Right cardiac atrium (tissue), 5 donors: ENCODE data around the gene ADAP1. TPM values are rescaled to one million over a fixed set of nuclear protein-coding genes. Genes with fewer than 3 reads are reported as not detected.
A peak's percentile ranks its signal among the peaks of the same experiment; 100 is the strongest.

Experiments used
- ATAC-seq, 2 donors: fragments of 200-7000 bp; cut with Tn5 transposase; one replicate each; pipeline versions ENCODE4 v1.8.0 to v1.9.1; 2020; ENCODE audit warnings: moderate library complexity in 2 of 2, mild to moderate bottlenecking in 1 of 2
- DNase-seq, 3 donors: peaks; one replicate each; pipeline ENCODE4 v3.0.0-alpha.2; 2020
- H3K27ac ChIP-seq: one replicate; pipeline ENCODE4 v1.5.1; 2013; ENCODE audit warnings: mild to moderate bottlenecking, low read length, control low read depth, moderate library complexity
- H3K27me3 ChIP-seq: one replicate; pipeline ENCODE4 v1.6.1; 2013; ENCODE audit not compliant: control insufficient read depth, insufficient read depth
- H3K4me1 ChIP-seq: one replicate; pipeline ENCODE4 v1.6.1; 2013; ENCODE audit warnings: low read length; ENCODE audit not compliant: control insufficient read depth, insufficient read depth
- H3K4me3 ChIP-seq: one replicate; pipeline ENCODE4 v1.5.1; 2013; ENCODE audit warnings: low read length, control low read depth
- H3K9me3 ChIP-seq: one replicate; pipeline ENCODE4 v1.6.1; 2013; ENCODE audit warnings: low read length; ENCODE audit not compliant: control insufficient read depth
- WGBS: extraction: QIAGEN DNeasy Blood & Tissue Kit; methylation state at CpG from one replicate; pipeline ENCODE4 v1.1.7; 2013; 5-methylcytosine and 5-hydroxymethylcytosine counted together
- intact Hi-C, 4 donors: fragments of 100-400 bp; cut with DNase I; formaldehyde crosslinking; loops; one replicate each; pipeline versions ENCODE4 v1.11.0 to v1.14.0; 2022 to 2023
- polyA plus RNA-seq: library from polyadenylated mRNA; stranded (reverse); fragments of 200-250 nt; gene quantifications from one replicate; pipeline ENCODE4 v1.2.3, GENCODE V29; 2013
- total RNA-seq, 4 donors: library from RNA; stranded (reverse); fragmentation: NEBNext Ultra II Directional; extraction: Animal tissue kit (Norgen Biotek cat#: 25700); gene quantifications; one replicate each; pipeline ENCODE4 v1.2.1, GENCODE V29; 2021
- donor health status: healthy with polysubstance abuse.
- donor health status: DM: no; HTN: yes; CAD: no.
- donor health status: DM: no; HTN: no; CAD: no.
- donor health status: DM: no; HTN: yes; CAD: no; lungs with severe emphysema.
- donor health status: DM: yes; HTN: yes; CAD: no.

The ADAP1 gene
- total and polyA plus RNA-seq, 5 donors: 4.8 to 8.4 (median 6.5) TPM

GRCh38 chr7:899806-900205, 54.7 kb downstream of the ADAP1 start:
- no peaks in the 10 kb centered on the region for H3K4me1 ChIP-seq
- WGBS: 97% methylated on average over 16 of the region's 16 CpGs
- intact Hi-C loops: no loop called here
- no peak overlapping the region for H3K27ac ChIP-seq
- H3K9me3 ChIP-seq: no peaks in the 10 kb centered on the region
- ATAC-seq: no peak
- peak in 1 of 3 donors; percentile 53 for DNase-seq
- H3K27me3 ChIP-seq: no peaks in the 10 kb centered on the region
- H3K4me3 ChIP-seq: no peak overlapping the region

- Histone ChIP-seq H3K4me1 (no peaks in the 10 kb centered on the region), H3K4me3 (no peak overlapping the region), H3K27me3 (no peaks in the 10 kb centered on the region), H3K27ac (no peak overlapping the region), H3K9me3 (no peaks in the 10 kb centered on the region)
- no peak for ATAC-seq
- WGBS: 90% methylated on average over 54 of the region's 54 CpGs
- peak in 2 of 3 donors; percentile 58 to 65 for DNase-seq
- intact Hi-C loops: no loop called here
Observed at GRCh38 chr7:898855-899681, 55.4 kb downstream of the ADAP1 start.

GRCh38 chr7:898460-898854, 56.0 kb downstream of the ADAP1 start:
- WGBS: 85% methylated on average over 18 of the region's 18 CpGs
- H3K27ac ChIP-seq: no peak overlapping the region
- no peaks in the 10 kb centered on the region for H3K9me3 ChIP-seq
- DNase-seq (peak in 1 of 3 donors; percentile 51), ATAC-seq (no peak)
- intact Hi-C loops: no loop called here
- no peak overlapping the region for H3K4me3 ChIP-seq
- H3K4me1 ChIP-seq: no peaks in the 10 kb centered on the region
- no peaks in the 10 kb centered on the region for H3K27me3 ChIP-seq

- Histone ChIP-seq H3K9me3 (no peaks in the 10 kb centered on the region), H3K27ac (no peak overlapping the region)
Observed at GRCh38 chr7:897771-898376, 56.6 kb downstream of the ADAP1 start.

GRCh38 chr7:897086-897485, 57.4 kb downstream of the ADAP1 start:
- 88% methylated on average over 14 of the region's 14 CpGs for WGBS
- H3K4me3 ChIP-seq: no peak overlapping the region
- intact Hi-C loops: no loop called here
- no peak overlapping the region for H3K27ac ChIP-seq
- DNase-seq: peak in 2 of 3 donors; percentile 45 to 54
- no peaks in the 10 kb centered on the region for H3K9me3 ChIP-seq
- no peak for ATAC-seq
- H3K27me3 ChIP-seq: no peaks in the 10 kb centered on the region
- no peaks in the 10 kb centered on the region for H3K4me1 ChIP-seq

More at GRCh38 chr7:897771-898376, 56.6 kb downstream of the ADAP1 start:
- DNase-seq: peak; percentile 68 to 81 (median 74)
- Histone ChIP-seq H3K27me3 (no peaks in the 10 kb centered on the region), H3K4me3 (no peak overlapping the region), H3K4me1 (no peaks in the 10 kb centered on the region)
- 42% methylated on average over 27 of the region's 27 CpGs for WGBS
- ATAC-seq: peak; percentile 13 to 23
- intact Hi-C loops: no loop called here

GRCh38 chr7:896346-897075, 58.0 kb downstream of the ADAP1 start:
- ATAC-seq (no peak), DNase-seq (peak in 2 of 3 donors; percentile 51 to 52)
- Histone ChIP-seq H3K4me1 (no peaks in the 10 kb centered on the region), H3K4me3 (no peak overlapping the region), H3K9me3 (no peaks in the 10 kb centered on the region), H3K27ac (no peak overlapping the region), H3K27me3 (no peaks in the 10 kb centered on the region)
- intact Hi-C loops: no loop called here
- WGBS: 92% methylated on average over 42 of the region's 42 CpGs

DNA sequence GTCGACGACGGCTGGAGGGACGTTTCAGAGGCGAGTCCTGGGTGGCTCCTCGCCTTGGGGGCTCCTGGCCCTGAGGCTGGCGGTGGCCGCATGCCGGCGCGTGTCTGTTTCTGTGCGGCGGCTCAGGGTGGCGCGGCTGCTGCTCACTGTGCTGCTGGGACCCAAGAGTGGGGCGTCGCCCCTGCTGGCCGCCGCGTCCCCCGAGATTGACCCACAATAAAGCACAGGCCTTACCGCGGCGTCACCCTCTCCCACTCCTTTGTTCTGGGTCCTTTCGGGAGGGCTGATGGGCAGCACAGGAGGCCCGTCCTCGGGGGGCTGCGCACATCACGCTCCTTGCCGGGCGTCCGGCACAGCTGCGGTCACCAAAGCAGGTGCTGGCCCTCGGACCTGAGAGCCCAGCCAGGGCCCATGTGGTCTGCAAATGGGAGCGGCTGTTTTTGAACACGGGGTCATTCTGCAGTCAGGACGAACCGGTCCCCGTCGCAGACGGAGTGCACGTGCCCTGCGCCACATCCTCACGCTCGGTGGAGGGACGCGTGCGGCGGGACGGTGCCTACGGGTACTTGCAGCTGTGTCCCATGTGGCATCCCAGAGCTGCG, 58.9 kb downstream of the ADAP1 start:
- intact Hi-C loops: no loop called here
- Histone ChIP-seq H3K9me3 (no peaks in the 10 kb centered on the region), H3K4me3 (no peak overlapping the region), H3K27ac (no peak overlapping the region), H3K4me1 (no peaks in the 10 kb centered on the region), H3K27me3 (no peaks in the 10 kb centered on the region)
- 96% methylated on average over 52 of the region's 52 CpGs for WGBS
- ATAC-seq: no peak
- DNase-seq: peak in 2 of 3 donors; percentile 48 to 63

DNA sequence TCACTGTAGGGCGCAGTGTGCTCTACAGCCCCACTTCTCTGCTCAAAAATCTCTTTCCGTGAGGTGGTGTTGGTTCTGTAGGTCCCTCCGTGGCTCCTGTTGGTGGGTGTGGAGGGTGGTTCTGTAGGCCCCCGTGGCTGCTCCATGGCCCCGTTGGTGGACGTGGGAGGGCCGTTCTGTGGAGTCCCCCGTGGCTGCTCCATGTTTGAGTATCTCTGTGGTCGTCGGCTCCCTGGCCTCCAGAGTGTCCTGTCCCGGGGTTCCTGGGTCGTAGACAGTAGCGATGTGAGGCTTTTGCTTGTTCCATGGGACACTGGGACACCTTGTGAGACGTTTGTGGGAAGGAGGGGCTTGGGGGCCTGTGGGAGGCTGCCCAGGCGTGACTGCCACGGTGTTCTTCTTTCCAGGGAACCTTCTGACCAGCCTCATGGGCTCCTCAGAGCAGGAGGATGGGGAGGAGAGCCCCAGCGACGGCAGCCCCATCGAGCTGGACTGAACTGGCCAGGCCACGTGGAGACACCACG, 59.5 kb downstream of the ADAP1 start:
- DNase-seq (peak in 1 of 3 donors; percentile 33), ATAC-seq (no peak)
- no peaks in the 10 kb centered on the region for H3K9me3 ChIP-seq
- H3K4me1 ChIP-seq: no peaks in the 10 kb centered on the region
- no peak overlapping the region for H3K27ac ChIP-seq
- intact Hi-C loops: no loop called here
- H3K4me3 ChIP-seq: no peak overlapping the region
- no peaks in the 10 kb centered on the region for H3K27me3 ChIP-seq
- WGBS: 92% methylated on average over 21 of the region's 21 CpGs

DNA sequence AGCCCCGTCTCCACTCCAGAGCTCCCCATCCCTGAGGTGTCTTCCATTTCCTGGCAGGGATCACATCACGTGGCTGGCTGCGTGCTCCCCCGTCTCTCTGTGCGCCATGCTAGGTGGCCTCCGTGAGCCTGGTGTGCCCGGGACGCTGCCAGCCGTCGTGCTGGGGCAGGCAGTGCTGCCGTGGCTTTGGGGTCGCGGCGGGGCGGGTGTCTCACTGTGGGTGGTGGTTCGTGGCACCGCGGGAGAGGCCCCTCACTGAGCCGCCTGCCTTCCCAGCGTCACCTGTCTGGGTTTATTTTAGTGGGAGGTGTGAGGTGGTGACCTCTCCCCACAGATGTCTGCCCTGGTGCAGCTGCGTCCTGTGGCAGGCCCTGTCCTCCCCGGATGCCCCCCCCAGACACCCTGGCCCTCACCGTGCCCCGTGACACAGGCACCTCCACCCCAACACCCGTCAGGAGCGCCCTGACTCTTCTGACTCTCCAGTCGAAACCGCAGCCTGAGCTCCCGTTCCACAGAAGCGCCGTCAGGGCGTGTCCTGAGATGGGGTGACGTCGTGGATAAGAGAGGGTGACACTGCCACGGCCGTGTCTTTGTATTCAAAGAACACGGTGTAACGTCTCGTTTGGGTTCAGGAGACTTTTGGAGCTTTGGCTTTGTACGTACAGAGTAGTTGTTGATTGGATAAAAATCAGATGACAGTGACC, 60.2 kb downstream of the ADAP1 start:
- H3K27ac ChIP-seq: no peak overlapping the region
- H3K4me1 ChIP-seq: no peaks in the 10 kb centered on the region
- H3K4me3 ChIP-seq: no peak overlapping the region
- no peaks in the 10 kb centered on the region for H3K9me3 ChIP-seq
- H3K27me3 ChIP-seq: no peaks in the 10 kb centered on the region
- intact Hi-C loops: no loop called here
- ATAC-seq (no peak), DNase-seq (peak in 2 of 3 donors; percentile 55 to 70)
- WGBS: 92% methylated on average over 40 of the region's 40 CpGs

GRCh38 chr7:893686-894085, 60.8 kb downstream of the ADAP1 start:
- ATAC-seq: no peak
- Histone ChIP-seq H3K4me1 (no peaks in the 10 kb centered on the region), H3K27me3 (no peaks in the 10 kb centered on the region), H3K4me3 (no peak overlapping the region), H3K9me3 (no peaks in the 10 kb centered on the region), H3K27ac (no peak overlapping the region)
- DNase-seq: peak in 2 of 3 donors; percentile 30 to 53
- WGBS: 91% methylated on average over 19 of the region's 19 CpGs
- intact Hi-C loops: no loop called here
